Thyroid gland (tissue), 4 donors: ENCODE measurements around the gene FRMD4A.

Source experiments
- POLR2A ChIP-seq, 2 donors: fragments of 450-650 bp; IDR thresholded peaks; one replicate each; pipeline ENCODE4 v1.6.1; 2017; ENCODE audit warnings: antibody characterized with exemption in 2 of 2, mild to moderate bottlenecking in 2 of 2, moderate library complexity in 1 of 2
- TF ChIP-seq, protein P1 (sequence below), 6 experiments: fragments of 200-600 bp in 3 of 6; fragments of 450-650 bp in 3 of 6; sonication (generic) in 3 of 6; IDR thresholded peaks; one replicate each; pipeline ENCODE4 v1.5.1; 2016 to 2019; ENCODE audit warnings: antibody characterized with exemption in 6 of 6, mild to moderate bottlenecking in 2 of 6, inconsistent platforms in 1 of 6, moderate library complexity in 1 of 6

DNA sequence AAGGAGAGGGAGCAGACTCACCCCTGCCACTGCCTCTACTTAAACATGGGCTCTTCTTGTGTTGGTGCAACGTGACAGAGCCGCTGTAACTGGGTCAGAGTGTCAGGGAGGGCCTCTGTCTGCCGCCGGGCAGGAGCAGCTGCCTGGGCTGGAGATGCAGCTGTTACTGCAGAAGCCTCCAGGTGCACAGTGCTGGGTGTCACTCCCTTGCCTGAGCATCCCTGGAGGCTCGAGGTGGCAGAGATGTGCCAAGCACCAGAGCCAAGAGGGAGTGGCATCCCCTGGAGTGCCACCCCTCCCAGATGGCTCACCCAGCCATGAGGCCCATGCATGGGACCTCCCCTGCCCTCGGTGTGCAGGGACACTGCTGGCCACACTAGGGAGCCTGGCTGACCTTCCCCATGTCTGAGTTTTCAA lies 598.3 kb downstream of the FRMD4A start:
- TF ChIP-seq, protein P1, sequence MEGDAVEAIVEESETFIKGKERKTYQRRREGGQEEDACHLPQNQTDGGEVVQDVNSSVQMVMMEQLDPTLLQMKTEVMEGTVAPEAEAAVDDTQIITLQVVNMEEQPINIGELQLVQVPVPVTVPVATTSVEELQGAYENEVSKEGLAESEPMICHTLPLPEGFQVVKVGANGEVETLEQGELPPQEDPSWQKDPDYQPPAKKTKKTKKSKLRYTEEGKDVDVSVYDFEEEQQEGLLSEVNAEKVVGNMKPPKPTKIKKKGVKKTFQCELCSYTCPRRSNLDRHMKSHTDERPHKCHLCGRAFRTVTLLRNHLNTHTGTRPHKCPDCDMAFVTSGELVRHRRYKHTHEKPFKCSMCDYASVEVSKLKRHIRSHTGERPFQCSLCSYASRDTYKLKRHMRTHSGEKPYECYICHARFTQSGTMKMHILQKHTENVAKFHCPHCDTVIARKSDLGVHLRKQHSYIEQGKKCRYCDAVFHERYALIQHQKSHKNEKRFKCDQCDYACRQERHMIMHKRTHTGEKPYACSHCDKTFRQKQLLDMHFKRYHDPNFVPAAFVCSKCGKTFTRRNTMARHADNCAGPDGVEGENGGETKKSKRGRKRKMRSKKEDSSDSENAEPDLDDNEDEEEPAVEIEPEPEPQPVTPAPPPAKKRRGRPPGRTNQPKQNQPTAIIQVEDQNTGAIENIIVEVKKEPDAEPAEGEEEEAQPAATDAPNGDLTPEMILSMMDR (IDR thresholded peaks at IDR 0.05): no peak
- no peak for TF ChIP-seq POLR2A (IDR thresholded peaks at IDR 0.05)
